WTC11 (cell line): ENCODE data around the gene FOXJ3. TPM values are rescaled to one million over a fixed set of nuclear protein-coding genes. Genes with fewer than 3 reads are reported as not detected.

Experiments
- ATAC-seq: fragments of 200-7000 bp; cut with Tn5 transposase; 2 replicates; pipeline ENCODE4 v1.10.0; 2021; ENCODE audit warnings: mild to moderate bottlenecking, moderate library complexity
- CTCF ChIA-PET: fragments of 300-600 bp; sonication (Branson Sonifier 250); formaldehyde crosslinking; loops from one replicate; lab custom pipeline; 2021; ENCODE audit warnings: antibody characterized with exemption; lab: Charles Lee
- POLR2A ChIA-PET: fragments of 350-600 bp; sonication (Branson Sonifier 250); formaldehyde crosslinking; loops from one replicate; lab custom pipeline; 2021; ENCODE audit warnings: antibody characterized with exemption; lab: Charles Lee
- DNase-seq: peaks from one replicate; pipeline ENCODE4 v3.0.0; 2021; ENCODE audit warnings: low spot score
- H3K27ac Mint-ChIP-seq: 2 replicates; pipeline ENCODE4 v1.8.0; 2021; ENCODE audit warnings: mixed read lengths
- H3K27me3 Mint-ChIP-seq: 2 replicates; pipeline ENCODE4 v1.8.0; 2021; ENCODE audit warnings: low read depth, mild to moderate bottlenecking, moderate library complexity, mixed read lengths
- H3K36me3 Mint-ChIP-seq: 2 replicates; pipeline ENCODE4 v1.8.0; 2021; ENCODE audit warnings: mixed read lengths
- H3K4me1 Mint-ChIP-seq: 2 replicates; pipeline ENCODE4 v1.8.0; 2022; ENCODE audit warnings: mixed read lengths
- H3K4me3 Mint-ChIP-seq: 2 replicates; pipeline ENCODE4 v1.8.0; 2021; ENCODE audit warnings: mild to moderate bottlenecking, moderate library complexity, mixed read lengths
- H3K9me3 Mint-ChIP-seq: 2 replicates; pipeline ENCODE4 v1.8.0; 2021; ENCODE audit warnings: mixed read lengths
- ATF2 ChIP-seq: sonication (generic); formaldehyde crosslinking; IDR thresholded peaks from 2 replicates; pipeline ENCODE4 v1.8.1; 2022; ENCODE audit warnings: low read depth, missing genetic modification reagents, borderline replicate concordance
- ATF6 ChIP-seq: sonication (generic); formaldehyde crosslinking; IDR thresholded peaks from 2 replicates; pipeline ENCODE4 v1.8.1; 2023; ENCODE audit warnings: mild to moderate bottlenecking, missing genetic modification reagents
- JUN ChIP-seq: sonication (generic); formaldehyde crosslinking; IDR thresholded peaks from 2 replicates; pipeline ENCODE4 v1.8.0; 2023; ENCODE audit warnings: mild to moderate bottlenecking, missing genetic modification reagents
- MXD4 ChIP-seq: fragments of 250-450 bp; sonication (Bioruptor Pico); IDR thresholded peaks from 2 replicates; pipeline ENCODE4 v1.8.0; 2021; ENCODE audit warnings: mild to moderate bottlenecking, moderate library complexity, borderline replicate concordance
- PRRX2 ChIP-seq: fragments of 250-450 bp; sonication (Bioruptor Pico); IDR thresholded peaks from 2 replicates; pipeline ENCODE4 v1.8.0; 2021; ENCODE audit warnings: mild to moderate bottlenecking
- RELA ChIP-seq: sonication (generic); formaldehyde crosslinking; IDR thresholded peaks from 2 replicates; pipeline ENCODE4 v1.8.1; 2022; ENCODE audit warnings: missing genetic modification reagents, mild to moderate bottlenecking, borderline replicate concordance
- ZNF232 ChIP-seq: sonication (generic); formaldehyde crosslinking; IDR thresholded peaks from 2 replicates; pipeline ENCODE4 v1.8.0; 2022; ENCODE audit warnings: mild to moderate bottlenecking, missing genetic modification reagents
- ZNF317 ChIP-seq: sonication (generic); formaldehyde crosslinking; IDR thresholded peaks from 2 replicates; pipeline ENCODE4 v1.8.1; 2023; ENCODE audit warnings: low read depth, mild to moderate bottlenecking, moderate library complexity, missing genetic modification reagents, borderline replicate concordance
- ZNF416 ChIP-seq: fragments of 250-450 bp; sonication (Bioruptor Pico); IDR thresholded peaks from 2 replicates; pipeline ENCODE4 v1.9.0; 2021; ENCODE audit warnings: mild to moderate bottlenecking, inconsistent platforms
- ZNF671 ChIP-seq: fragments of 250-450 bp; sonication (Bioruptor Pico); IDR thresholded peaks from 2 replicates; pipeline ENCODE4 v1.8.0; 2021; ENCODE audit warnings: mild to moderate bottlenecking
- total RNA-seq: library from RNA; stranded (reverse); gene quantifications from 3 replicates; pipeline ENCODE4 v1.2.3, GENCODE V29; 2021
- TF ChIP-seq, protein P1 (sequence below): sonication (generic); formaldehyde crosslinking; conservative IDR thresholded peaks from 2 replicates; pipeline ENCODE4 v1.8.1; 2023; ENCODE audit warnings: mild to moderate bottlenecking, low read depth, missing genetic modification reagents, moderate library complexity
- TF ChIP-seq, protein P2 (sequence below): fragments of 250-450 bp; sonication (Bioruptor Pico); conservative IDR thresholded peaks from 2 replicates; pipeline ENCODE4 v1.9.0; 2021; ENCODE audit warnings: mild to moderate bottlenecking
- TF ChIP-seq, protein P3 (sequence below): sonication (generic); formaldehyde crosslinking; IDR thresholded peaks from 2 replicates; pipeline ENCODE4 v1.8.0; 2022; ENCODE audit warnings: mild to moderate bottlenecking, missing genetic modification reagents
- TF ChIP-seq, protein P4 (sequence below): sonication (generic); formaldehyde crosslinking; IDR thresholded peaks from 2 replicates; pipeline ENCODE4 v1.8.1; 2023; ENCODE audit warnings: mild to moderate bottlenecking, missing genetic modification reagents, borderline replicate concordance
- TF ChIP-seq, protein P5 (sequence below): sonication (generic); formaldehyde crosslinking; IDR thresholded peaks from 2 replicates; pipeline ENCODE4 v1.8.1; 2023; ENCODE audit warnings: mild to moderate bottlenecking, moderate library complexity, missing genetic modification reagents

Gene FOXJ3
- total RNA-seq, 1 experiment from 2014 or later = 43.3 TPM

DNA sequence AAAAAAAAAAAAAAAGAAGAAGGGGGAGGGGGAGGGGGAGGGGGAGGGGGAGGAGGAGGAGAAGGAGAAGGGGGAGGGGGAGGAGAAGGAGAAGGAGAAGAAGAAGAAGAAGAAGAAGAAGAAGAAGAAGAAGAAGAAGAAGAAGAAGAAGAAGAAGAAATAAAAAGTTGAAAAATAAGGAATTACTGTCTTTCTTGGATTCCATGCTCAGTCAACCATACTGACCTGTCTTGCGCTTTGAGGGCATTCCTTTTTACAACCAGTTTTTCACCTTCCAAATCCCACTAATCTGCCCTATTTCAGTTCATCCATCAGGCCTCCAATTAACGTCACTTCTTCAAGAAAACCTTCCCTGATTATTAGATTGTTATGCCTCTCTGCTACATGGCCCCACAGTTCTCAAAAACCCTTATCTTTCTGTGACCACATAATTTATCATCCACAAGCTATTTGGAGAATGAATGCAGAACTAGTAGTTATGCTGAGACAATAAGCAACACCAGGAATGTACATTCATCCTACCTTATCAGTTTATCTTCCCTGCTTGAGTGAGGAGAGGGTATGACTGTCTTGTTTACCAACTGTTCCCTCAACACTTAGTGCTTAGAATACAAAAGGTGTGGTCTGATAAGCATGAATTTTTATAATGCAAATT, 113.0 kb downstream of the FOXJ3 start (continued):
- TF ChIP-seq, protein P1, sequence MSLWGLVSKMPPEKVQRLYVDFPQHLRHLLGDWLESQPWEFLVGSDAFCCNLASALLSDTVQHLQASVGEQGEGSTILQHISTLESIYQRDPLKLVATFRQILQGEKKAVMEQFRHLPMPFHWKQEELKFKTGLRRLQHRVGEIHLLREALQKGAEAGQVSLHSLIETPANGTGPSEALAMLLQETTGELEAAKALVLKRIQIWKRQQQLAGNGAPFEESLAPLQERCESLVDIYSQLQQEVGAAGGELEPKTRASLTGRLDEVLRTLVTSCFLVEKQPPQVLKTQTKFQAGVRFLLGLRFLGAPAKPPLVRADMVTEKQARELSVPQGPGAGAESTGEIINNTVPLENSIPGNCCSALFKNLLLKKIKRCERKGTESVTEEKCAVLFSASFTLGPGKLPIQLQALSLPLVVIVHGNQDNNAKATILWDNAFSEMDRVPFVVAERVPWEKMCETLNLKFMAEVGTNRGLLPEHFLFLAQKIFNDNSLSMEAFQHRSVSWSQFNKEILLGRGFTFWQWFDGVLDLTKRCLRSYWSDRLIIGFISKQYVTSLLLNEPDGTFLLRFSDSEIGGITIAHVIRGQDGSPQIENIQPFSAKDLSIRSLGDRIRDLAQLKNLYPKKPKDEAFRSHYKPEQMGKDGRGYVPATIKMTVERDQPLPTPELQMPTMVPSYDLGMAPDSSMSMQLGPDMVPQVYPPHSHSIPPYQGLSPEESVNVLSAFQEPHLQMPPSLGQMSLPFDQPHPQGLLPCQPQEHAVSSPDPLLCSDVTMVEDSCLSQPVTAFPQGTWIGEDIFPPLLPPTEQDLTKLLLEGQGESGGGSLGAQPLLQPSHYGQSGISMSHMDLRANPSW (CRISPR knock-in tag) = no peak
- TF ChIP-seq, protein P2, sequence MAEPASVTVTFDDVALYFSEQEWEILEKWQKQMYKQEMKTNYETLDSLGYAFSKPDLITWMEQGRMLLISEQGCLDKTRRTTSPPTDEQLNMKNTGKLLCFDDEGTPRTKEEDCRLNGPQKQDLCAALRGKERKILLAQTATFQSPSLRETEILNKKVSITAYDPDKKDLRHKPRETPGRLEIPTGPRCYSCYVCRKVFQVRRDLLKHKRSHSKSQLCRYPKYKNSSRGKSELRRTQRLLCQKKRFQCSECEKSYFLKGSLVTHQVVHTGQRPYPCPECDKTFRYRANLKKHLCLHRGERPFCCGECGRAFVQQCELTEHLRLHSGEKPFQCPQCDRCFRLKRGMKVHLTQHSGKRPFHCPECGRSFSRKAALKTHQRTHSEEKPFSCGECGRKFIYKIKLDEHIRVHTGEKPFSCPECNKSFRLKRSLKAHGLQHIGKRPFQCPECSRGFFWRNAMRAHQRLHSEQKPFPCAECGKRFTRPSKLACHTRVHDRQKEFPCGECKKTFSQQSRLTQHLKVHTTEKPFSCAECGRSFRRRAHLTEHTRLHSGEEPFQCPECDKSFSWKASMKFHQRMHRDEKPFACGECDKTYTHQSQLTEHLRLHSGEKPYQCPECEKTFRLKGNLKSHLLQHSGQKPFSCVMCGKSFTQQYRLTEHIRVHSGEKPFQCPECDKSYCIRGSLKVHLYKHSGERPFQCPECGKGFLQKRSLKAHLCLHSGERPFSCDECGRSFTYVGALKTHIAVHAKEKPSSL = no peak
- TF ChIP-seq JUN (CRISPR knock-in tag) = no peak

DNA sequence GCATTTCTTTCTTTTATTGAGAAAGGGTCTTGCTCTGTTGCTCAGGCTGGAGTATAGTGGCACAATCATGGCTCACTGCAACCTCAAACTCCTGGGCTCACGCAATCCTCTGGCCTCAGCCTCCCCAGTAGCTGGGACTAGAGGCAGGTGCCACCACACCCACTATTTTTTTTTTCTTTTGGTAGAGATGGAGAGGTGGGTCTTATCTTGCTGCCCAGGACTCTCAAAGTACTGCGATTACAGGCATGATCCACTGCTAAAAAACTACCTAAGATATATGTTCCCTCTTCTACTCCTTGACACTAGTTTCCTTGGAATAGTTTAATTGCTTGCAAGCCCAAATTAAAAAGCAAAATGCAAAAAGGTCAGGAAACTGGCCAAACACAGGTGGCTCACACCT, 113.6 kb downstream of the FOXJ3 start:
- H3K4me3 Mint-ChIP-seq = no peak overlapping the region
- POLR2A ChIA-PET = no interaction called here
- DNase-seq (no peak), ATAC-seq (no peak)
- CTCF ChIA-PET = no interaction called here
- 0 out of 2 replicates have a peak, but pooled peaks cover 3% of the 10 kb centered on the region for H3K9me3 Mint-ChIP-seq
- H3K27ac Mint-ChIP-seq = no peak overlapping the region
- peaks cover 34% of the 10 kb centered on the region for H3K4me1 Mint-ChIP-seq
- no peaks in the 10 kb centered on the region for H3K27me3 Mint-ChIP-seq
- no peaks in the 10 kb centered on the region for H3K36me3 Mint-ChIP-seq
- TF ChIP-seq ATF6 (CRISPR knock-in tag) (no peak), ZNF416 (no peak), ZNF232 (CRISPR knock-in tag) (no peak), PRRX2 (CRISPR knock-in tag) (no peak), RELA (CRISPR knock-in tag) (no peak), ZNF671 (no peak), MXD4 (CRISPR knock-in tag) (no peak), ZNF317 (CRISPR knock-in tag) (no peak), ATF2 (CRISPR knock-in tag) (no peak)
- TF ChIP-seq, protein P3, sequence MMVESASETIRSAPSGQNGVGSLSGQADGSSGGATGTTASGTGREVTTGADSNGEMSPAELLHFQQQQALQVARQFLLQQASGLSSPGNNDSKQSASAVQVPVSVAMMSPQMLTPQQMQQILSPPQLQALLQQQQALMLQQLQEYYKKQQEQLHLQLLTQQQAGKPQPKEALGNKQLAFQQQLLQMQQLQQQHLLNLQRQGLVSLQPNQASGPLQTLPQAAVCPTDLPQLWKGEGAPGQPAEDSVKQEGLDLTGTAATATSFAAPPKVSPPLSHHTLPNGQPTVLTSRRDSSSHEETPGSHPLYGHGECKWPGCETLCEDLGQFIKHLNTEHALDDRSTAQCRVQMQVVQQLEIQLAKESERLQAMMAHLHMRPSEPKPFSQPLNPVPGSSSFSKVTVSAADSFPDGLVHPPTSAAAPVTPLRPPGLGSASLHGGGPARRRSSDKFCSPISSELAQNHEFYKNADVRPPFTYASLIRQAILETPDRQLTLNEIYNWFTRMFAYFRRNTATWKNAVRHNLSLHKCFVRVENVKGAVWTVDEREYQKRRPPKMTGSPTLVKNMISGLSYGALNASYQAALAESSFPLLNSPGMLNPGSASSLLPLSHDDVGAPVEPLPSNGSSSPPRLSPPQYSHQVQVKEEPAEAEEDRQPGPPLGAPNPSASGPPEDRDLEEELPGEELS = no peak
- TF ChIP-seq, protein P1 (CRISPR knock-in tag) = no peak
- TF ChIP-seq, protein P4, sequence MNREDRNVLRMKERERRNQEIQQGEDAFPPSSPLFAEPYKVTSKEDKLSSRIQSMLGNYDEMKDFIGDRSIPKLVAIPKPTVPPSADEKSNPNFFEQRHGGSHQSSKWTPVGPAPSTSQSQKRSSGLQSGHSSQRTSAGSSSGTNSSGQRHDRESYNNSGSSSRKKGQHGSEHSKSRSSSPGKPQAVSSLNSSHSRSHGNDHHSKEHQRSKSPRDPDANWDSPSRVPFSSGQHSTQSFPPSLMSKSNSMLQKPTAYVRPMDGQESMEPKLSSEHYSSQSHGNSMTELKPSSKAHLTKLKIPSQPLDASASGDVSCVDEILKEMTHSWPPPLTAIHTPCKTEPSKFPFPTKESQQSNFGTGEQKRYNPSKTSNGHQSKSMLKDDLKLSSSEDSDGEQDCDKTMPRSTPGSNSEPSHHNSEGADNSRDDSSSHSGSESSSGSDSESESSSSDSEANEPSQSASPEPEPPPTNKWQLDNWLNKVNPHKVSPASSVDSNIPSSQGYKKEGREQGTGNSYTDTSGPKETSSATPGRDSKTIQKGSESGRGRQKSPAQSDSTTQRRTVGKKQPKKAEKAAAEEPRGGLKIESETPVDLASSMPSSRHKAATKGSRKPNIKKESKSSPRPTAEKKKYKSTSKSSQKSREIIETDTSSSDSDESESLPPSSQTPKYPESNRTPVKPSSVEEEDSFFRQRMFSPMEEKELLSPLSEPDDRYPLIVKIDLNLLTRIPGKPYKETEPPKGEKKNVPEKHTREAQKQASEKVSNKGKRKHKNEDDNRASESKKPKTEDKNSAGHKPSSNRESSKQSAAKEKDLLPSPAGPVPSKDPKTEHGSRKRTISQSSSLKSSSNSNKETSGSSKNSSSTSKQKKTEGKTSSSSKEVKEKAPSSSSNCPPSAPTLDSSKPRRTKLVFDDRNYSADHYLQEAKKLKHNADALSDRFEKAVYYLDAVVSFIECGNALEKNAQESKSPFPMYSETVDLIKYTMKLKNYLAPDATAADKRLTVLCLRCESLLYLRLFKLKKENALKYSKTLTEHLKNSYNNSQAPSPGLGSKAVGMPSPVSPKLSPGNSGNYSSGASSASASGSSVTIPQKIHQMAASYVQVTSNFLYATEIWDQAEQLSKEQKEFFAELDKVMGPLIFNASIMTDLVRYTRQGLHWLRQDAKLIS (CRISPR knock-in tag) = no peak
- TF ChIP-seq, protein P5, sequence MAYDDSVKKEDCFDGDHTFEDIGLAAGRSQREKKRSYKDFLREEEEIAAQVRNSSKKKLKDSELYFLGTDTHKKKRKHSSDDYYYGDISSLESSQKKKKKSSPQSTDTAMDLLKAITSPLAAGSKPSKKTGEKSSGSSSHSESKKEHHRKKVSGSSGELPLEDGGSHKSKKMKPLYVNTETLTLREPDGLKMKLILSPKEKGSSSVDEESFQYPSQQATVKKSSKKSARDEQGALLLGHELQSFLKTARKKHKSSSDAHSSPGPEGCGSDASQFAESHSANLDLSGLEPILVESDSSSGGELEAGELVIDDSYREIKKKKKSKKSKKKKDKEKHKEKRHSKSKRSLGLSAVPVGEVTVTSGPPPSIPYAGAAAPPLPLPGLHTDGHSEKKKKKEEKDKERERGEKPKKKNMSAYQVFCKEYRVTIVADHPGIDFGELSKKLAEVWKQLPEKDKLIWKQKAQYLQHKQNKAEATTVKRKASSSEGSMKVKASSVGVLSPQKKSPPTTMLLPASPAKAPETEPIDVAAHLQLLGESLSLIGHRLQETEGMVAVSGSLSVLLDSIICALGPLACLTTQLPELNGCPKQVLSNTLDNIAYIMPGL = no peak
